Measurements from ENCODE around the gene TTBK2.

DNA sequence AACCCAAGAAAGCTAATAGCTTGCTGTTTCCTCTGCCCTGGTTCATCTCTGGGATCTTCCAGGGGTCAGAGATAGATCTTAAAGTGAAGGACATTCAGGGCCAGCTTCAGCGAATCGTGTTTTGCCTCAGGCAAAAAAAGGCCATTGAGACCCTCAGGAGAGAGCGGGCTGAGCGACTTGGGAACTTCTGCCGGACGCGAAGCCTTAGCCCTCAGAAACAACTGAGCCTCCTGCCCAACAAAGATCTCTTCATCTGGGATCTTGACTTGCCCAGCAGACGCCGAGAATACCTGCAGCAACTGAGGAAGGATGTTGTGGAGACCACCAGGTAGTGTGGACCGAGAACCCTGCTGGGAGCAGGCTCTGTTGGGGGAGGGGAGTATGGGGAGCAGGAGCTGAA lies 226.2 kb downstream of the TTBK2 start:
- TF ChIP-seq, protein P1, sequence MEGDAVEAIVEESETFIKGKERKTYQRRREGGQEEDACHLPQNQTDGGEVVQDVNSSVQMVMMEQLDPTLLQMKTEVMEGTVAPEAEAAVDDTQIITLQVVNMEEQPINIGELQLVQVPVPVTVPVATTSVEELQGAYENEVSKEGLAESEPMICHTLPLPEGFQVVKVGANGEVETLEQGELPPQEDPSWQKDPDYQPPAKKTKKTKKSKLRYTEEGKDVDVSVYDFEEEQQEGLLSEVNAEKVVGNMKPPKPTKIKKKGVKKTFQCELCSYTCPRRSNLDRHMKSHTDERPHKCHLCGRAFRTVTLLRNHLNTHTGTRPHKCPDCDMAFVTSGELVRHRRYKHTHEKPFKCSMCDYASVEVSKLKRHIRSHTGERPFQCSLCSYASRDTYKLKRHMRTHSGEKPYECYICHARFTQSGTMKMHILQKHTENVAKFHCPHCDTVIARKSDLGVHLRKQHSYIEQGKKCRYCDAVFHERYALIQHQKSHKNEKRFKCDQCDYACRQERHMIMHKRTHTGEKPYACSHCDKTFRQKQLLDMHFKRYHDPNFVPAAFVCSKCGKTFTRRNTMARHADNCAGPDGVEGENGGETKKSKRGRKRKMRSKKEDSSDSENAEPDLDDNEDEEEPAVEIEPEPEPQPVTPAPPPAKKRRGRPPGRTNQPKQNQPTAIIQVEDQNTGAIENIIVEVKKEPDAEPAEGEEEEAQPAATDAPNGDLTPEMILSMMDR (IDR thresholded peaks at IDR 0.05): no peak
- TF ChIP-seq POLR2A (IDR thresholded peaks at IDR 0.05): no peak

Measured in body of pancreas (tissue), 4 donors.